HuH-7 (cell line): ENCODE data around the gene PNMA5.

Source experiments
- DNase-seq: peaks from one replicate; pipeline ENCODE4 v3.0.0; 2011; ENCODE audit warnings: low spot score

The PNMA5 gene

GRCh38 chrX:152958524-152959465, 35.1 kb downstream of the PNMA5 start:
- DNase-seq: peak; percentile 67

DNA sequence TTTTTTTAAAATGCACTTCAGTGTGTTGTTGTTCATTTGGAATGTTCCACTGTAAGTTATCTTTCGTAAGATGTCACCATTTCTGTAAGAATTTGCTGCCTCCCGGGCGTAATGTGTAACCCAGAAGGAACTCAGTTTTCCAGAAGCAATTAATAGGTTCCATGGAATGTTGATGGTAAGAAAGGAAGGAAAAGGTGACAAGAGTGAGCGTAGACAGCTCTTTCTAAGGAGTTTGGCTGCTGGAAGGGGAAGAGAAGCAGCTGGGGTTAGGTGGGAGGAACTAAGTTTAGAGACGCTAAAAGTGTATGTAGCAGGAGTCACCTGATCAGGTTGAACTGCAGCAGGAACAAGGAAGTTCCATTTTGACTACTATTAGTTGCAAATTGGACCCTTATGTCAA, 35.9 kb downstream of the PNMA5 start:
- DNase-seq: no peak

DNA sequence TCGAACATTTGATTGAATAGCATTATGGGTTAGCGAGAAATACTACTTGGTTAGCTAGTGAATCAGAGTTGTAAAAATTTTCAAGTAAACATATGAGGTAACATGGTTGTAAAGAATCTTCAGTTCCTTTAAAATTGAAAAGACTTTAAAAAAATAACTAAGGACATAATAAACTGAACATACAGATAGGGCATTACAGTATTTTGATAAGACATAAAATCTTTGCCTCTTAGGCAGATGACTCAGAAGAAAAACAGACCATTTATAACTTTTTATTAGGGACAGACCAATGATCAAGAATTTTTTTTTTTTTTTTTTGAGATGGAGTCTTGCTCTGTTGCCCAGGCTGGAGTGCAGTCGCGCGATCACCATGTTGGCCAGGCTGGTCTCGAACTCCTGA, 43.1 kb downstream of the PNMA5 start:
- no peak for DNase-seq

GRCh38 chrX:152949114-152949513, 44.8 kb downstream of the PNMA5 start:
- no peak for DNase-seq

GRCh38 chrX:152946681-152947080, 47.2 kb downstream of the PNMA5 start:
- no peak for DNase-seq

DNA sequence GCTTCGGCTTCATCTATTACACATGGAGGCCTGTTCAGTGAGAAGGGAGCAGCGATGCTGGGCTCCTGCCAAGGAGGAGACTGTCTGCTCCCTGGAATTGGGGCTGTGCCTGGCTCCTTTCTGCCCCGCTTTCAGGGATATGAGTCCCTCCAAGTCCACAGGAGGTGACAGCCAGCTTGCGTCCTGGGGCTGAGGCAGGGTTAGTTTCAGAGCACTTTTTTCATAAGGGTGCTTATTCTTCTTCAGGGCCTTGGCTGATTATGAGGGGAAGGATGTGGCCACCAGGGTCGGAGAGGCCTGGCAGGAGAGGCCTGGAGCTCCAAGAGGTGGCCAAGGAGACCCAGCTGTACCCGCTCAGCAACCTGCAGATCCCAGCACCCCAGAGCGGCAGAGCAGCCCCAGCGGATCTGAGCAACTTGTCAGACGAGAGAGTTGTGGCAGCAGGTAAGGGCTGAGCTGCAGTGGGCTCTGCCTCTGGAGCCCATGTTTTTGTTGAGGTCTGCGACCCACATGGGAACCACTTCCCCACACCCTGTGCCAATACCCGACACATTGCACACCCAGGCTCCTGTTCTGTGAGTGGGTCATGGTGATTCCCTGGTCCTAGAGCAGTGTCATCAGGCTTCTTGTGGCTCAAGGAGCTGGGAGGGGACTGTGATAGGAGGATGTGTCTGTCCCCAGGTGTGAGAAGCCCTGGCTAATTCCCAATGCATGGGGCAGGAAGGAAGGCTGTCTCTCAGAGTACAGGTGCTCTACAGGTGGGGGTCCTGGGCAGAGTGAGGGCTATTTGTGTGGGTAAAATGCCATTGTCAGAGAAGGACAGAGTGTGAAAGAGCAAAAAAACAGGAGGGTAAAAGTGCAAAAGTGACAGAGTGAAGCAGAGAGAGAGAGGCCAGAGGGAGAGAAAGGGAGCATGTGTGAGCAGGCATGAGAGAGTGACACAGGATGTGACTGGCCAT, 48.6 kb downstream of the PNMA5 start:
- no peak for DNase-seq

DNA sequence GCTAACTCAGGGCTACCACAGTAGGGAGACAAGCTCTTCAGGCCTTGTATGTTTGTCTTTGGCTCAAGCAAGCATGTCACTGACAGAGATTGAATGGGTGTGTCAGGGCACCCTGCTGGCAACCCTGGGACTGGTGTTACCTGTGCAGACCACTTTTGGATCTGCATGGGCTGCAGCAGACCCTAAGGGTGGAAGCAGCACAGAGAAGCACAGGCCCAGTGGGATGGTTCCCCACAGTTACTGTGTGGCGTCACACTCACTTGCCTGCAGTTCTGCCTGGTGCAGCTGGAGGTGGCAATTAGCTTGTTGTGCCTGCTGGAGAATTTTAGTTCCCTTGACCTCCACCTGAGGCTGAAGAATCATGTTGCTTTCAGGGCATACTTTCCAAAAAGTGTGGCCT, 50.1 kb downstream of the PNMA5 start:
- DNase-seq: no peak

- no peak for DNase-seq
These were observed 51.9 kb downstream of the PNMA5 start for GRCh38 chrX:152942077-152942442.

GRCh38 chrX:152941328-152942076, 52.4 kb downstream of the PNMA5 start:
- DNase-seq: peak; percentile 76
